ENCODE results near the gene RMND5B.

The RMND5B gene

DNA sequence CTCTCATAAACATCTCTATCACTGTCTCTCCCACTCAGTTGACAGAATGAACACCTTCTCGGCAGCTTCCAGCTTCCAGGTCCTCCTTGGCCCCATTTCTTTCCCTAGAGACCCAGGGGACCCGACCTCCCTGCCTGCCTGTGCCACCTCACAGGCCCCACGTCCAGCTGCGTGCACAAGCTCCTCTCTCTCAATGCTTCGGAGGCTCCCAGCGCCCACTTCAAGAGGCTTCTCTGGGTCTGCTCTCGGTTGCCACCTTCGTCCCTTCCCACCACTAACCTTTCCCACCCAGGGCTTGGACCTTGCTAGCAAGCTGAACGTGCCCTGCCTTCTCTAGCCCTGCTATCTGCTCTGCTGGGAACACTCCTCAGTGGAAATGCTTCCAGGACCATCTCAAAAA is 20.3 kb upstream of the RMND5B start:
- peaks cover 4% of the 10 kb centered on the region; the same call in 1 of the 2 replicates for H3K4me1 ChIP-seq (ENCODE audit: low read length)
- H3K4me2 ChIP-seq (ENCODE audit: low read depth, low read length) = no peak overlapping the region
- H3K9ac ChIP-seq (ENCODE audit: low read length) = no peak overlapping the region
- no peak for TF ChIP-seq EZH2 (optimal IDR thresholded peaks at IDR 0.05; ENCODE audit: low read depth, low read length)
- no peak for TF ChIP-seq EZH2phosphoT487 (IDR thresholded peaks at IDR 0.05; ENCODE audit: low read length)
- TF ChIP-seq, protein P1, sequence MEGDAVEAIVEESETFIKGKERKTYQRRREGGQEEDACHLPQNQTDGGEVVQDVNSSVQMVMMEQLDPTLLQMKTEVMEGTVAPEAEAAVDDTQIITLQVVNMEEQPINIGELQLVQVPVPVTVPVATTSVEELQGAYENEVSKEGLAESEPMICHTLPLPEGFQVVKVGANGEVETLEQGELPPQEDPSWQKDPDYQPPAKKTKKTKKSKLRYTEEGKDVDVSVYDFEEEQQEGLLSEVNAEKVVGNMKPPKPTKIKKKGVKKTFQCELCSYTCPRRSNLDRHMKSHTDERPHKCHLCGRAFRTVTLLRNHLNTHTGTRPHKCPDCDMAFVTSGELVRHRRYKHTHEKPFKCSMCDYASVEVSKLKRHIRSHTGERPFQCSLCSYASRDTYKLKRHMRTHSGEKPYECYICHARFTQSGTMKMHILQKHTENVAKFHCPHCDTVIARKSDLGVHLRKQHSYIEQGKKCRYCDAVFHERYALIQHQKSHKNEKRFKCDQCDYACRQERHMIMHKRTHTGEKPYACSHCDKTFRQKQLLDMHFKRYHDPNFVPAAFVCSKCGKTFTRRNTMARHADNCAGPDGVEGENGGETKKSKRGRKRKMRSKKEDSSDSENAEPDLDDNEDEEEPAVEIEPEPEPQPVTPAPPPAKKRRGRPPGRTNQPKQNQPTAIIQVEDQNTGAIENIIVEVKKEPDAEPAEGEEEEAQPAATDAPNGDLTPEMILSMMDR (IDR thresholded peaks at IDR 0.05; ENCODE audit: low read length) = no peak
- no peaks in the 10 kb centered on the region for H3K79me2 ChIP-seq (ENCODE audit: low read length)
- H4K20me1 ChIP-seq (ENCODE audit: insufficient read depth, low read length) = no peaks in the 10 kb centered on the region
- no peak for DNase-seq
- no peaks in the 10 kb centered on the region for H3K9me2 ChIP-seq (replicated peaks; ENCODE audit: insufficient read depth, low read length)
- H3K9me3 ChIP-seq (replicated peaks; ENCODE audit: insufficient read depth, low read length) = no peaks in the 10 kb centered on the region
- H3K27me3 ChIP-seq (replicated peaks; ENCODE audit: insufficient read depth, low read length) = peaks cover 38% of the 10 kb centered on the region
- no peak overlapping the region for H2AFZ ChIP-seq (ENCODE audit: low read length)
- no peaks in the 10 kb centered on the region for H3K36me3 ChIP-seq (replicated peaks; ENCODE audit: insufficient read depth, low read length)
- no peak overlapping the region for H3K27ac ChIP-seq (ENCODE audit: low read length)
- H3F3A ChIP-seq (ENCODE audit: insufficient read depth, low read length) = no peaks in the 10 kb centered on the region
- no peak overlapping the region for H3K4me3 ChIP-seq (ENCODE audit: low read length)

GRCh38 chr5:178111925-178112324 is 18.9 kb upstream of the RMND5B start:
- no peak overlapping the region for H3K9ac ChIP-seq (ENCODE audit: low read length)
- no peak overlapping the region for H2AFZ ChIP-seq (ENCODE audit: low read length)
- no peaks in the 10 kb centered on the region for H3K9me3 ChIP-seq (replicated peaks; ENCODE audit: insufficient read depth, low read length)
- H3K36me3 ChIP-seq (replicated peaks; ENCODE audit: insufficient read depth, low read length) = no peaks in the 10 kb centered on the region
- H3K4me1 ChIP-seq (ENCODE audit: low read length) = peaks cover 4% of the 10 kb centered on the region; the same call in 1 of the 2 replicates
- H3K27me3 ChIP-seq (replicated peaks; ENCODE audit: insufficient read depth, low read length) = peaks cover 47% of the 10 kb centered on the region
- no peak for DNase-seq
- H3K4me3 ChIP-seq (ENCODE audit: low read length) = no peak overlapping the region
- no peaks in the 10 kb centered on the region for H3K9me2 ChIP-seq (replicated peaks; ENCODE audit: insufficient read depth, low read length)
- H3F3A ChIP-seq (ENCODE audit: insufficient read depth, low read length) = no peaks in the 10 kb centered on the region
- H3K79me2 ChIP-seq (ENCODE audit: low read length) = no peaks in the 10 kb centered on the region
- no peak overlapping the region for H3K27ac ChIP-seq (ENCODE audit: low read length)
- H4K20me1 ChIP-seq (ENCODE audit: insufficient read depth, low read length) = no peaks in the 10 kb centered on the region
- TF ChIP-seq EZH2phosphoT487 (IDR thresholded peaks at IDR 0.05; ENCODE audit: low read length) (no peak), EZH2 (optimal IDR thresholded peaks at IDR 0.05; ENCODE audit: low read depth, low read length) (no peak)
- TF ChIP-seq, protein P1 (IDR thresholded peaks at IDR 0.05; ENCODE audit: low read length) = no peak
- H3K4me2 ChIP-seq (ENCODE audit: low read depth, low read length) = no peak overlapping the region

GRCh38 chr5:178112545-178112944 is 18.3 kb upstream of the RMND5B start:
- Histone ChIP-seq H3K27ac (ENCODE audit: low read length) (no peak overlapping the region), H2AFZ (ENCODE audit: low read length) (no peak overlapping the region), H3K27me3 (replicated peaks; ENCODE audit: insufficient read depth, low read length) (peaks cover 47% of the 10 kb centered on the region), H3K9ac (ENCODE audit: low read length) (no peak overlapping the region), H3K4me2 (ENCODE audit: low read depth, low read length) (no peak overlapping the region; the same call in 1 of the 2 replicates), H3K9me3 (replicated peaks; ENCODE audit: insufficient read depth, low read length) (no peaks in the 10 kb centered on the region), H3K36me3 (replicated peaks; ENCODE audit: insufficient read depth, low read length) (no peaks in the 10 kb centered on the region), H3F3A (ENCODE audit: insufficient read depth, low read length) (no peaks in the 10 kb centered on the region), H3K4me3 (ENCODE audit: low read length) (no peak overlapping the region), H3K79me2 (ENCODE audit: low read length) (no peaks in the 10 kb centered on the region), H3K9me2 (replicated peaks; ENCODE audit: insufficient read depth, low read length) (no peaks in the 10 kb centered on the region), H4K20me1 (ENCODE audit: insufficient read depth, low read length) (no peaks in the 10 kb centered on the region), H3K4me1 (ENCODE audit: low read length) (peaks cover 4% of the 10 kb centered on the region; the same call in 1 of the 2 replicates)
- TF ChIP-seq EZH2 (optimal IDR thresholded peaks at IDR 0.05; ENCODE audit: low read depth, low read length) = no peak
- no peak for TF ChIP-seq EZH2phosphoT487 (IDR thresholded peaks at IDR 0.05; ENCODE audit: low read length)
- TF ChIP-seq, protein P1 (IDR thresholded peaks at IDR 0.05; ENCODE audit: low read length) = no peak
- DNase-seq = no peak
